SKM-1 treated with dmso at 0.1 percent for 144 hours (cell line): ENCODE data around the gene TNFRSF1B.

ENCODE experiments used
- DNase-seq: peaks from one replicate; lab custom pipeline; 2025; ENCODE audit not compliant: unreplicated experiment; lab: John Stamatoyannopoulos, UW

Gene TNFRSF1B

GRCh38 chr1:12174924-12175810 lies 8.4 kb downstream of the TNFRSF1B start:
- peak; percentile 24 for DNase-seq

DNA sequence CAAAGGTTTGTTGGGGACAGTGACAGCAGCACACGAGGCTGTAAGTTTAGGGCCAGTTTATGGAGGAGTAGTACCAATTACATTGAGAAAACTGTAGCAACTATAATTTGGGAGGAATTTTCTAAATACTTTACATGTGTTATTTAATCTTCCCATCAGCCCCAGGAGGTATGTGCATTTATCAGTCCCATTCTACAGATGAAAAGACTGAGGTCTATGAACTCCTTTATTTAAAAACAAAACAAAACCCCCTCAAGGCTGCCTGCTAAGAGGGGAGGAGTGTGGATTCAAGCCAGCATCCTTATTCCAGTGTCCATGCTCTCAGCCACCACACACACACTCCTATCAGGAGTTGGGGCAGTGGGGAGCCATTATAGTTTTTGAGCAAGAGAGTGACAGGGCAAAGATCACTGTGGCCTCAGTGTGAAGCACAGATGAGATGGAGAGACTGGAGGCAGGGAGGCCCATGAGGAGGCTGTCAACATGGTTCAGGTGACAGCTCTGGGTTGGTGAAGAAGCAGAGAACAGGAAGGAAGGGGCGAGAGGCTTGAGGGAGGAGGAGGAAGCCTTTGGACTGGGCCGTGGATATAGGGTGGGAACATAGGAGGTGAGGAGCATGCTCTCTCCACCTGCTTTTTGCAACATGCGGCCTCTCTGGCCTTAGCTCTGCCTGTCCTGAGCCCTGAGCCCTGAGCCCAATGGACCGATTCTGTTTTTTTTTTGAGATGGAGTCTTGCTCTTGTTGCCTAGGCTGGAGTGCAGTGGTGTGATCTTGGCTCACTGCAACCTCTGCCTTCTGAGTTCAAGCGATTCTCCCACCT lies 9.7 kb downstream of the TNFRSF1B start:
- DNase-seq = no peak

DNA sequence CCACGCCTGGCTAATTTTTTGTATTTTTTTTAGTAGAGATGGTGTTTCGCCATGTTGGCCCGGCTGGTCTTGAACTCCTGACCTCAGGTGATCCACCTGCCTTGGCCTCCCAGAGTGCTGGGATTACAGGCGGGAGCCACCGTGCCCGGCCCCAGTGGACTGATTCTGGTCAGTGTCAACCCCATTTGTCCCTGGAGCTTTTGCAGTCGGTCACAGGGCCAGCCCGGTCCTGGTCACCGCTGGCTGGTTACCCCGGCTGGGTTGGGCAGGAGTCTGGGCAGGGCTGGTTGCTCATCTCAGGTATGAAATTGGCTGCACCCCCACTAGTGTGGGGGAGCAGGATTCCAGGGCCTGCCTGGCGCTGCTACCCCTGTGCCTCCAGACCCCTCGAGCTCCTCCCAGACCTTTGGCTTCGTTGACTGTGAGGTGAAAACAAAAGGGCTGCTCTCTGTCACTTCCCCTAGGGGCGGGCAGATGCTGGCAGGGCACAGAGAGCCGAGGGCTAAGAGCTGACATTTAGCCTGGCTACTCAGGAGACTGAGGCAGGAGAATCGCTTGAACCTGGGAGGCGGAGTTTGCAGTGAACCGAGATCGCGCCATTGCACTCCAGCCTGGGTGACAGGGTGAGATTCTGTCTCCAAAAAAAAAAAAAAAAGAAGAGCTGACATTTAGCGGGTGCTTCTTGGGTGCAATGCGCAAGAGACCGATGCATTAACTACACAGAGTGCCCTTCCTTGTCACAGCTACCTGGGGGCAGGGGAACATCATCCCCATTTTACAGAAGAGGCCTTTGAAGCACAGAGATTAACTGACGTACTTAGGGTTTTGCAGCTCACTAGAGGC lies 10.6 kb downstream of the TNFRSF1B start:
- DNase-seq = no peak

DNA sequence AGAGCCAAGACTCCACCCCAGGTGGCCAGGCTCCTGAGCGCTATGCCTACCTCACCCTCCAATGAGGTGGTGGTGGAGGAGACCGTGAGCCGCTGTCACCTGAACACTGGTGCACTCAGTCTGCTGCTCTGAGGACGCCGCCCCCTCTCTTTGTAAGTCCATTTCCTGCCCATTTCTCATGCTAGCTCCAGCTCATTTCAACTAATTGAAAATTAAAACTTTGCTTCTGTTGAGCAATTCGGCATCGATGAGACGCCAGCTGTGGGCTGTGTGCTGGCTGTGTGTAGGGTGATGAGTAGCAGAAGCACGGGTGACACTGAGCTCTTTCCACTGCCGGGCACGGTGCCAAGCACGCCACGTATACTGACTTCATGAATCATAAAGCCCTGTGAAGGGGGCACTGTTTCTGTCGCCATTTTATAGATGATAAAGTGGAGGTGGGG lies 11.2 kb downstream of the TNFRSF1B start:
- DNase-seq = no peak

GRCh38 chr1:12178511-12178910 lies 11.7 kb downstream of the TNFRSF1B start:
- no peak for DNase-seq

GRCh38 chr1:12179111-12179519 lies 12.3 kb downstream of the TNFRSF1B start:
- DNase-seq = no peak

- DNase-seq = no peak
Measured at GRCh38 chr1:12179676-12180075, 12.9 kb downstream of the TNFRSF1B start.

DNA sequence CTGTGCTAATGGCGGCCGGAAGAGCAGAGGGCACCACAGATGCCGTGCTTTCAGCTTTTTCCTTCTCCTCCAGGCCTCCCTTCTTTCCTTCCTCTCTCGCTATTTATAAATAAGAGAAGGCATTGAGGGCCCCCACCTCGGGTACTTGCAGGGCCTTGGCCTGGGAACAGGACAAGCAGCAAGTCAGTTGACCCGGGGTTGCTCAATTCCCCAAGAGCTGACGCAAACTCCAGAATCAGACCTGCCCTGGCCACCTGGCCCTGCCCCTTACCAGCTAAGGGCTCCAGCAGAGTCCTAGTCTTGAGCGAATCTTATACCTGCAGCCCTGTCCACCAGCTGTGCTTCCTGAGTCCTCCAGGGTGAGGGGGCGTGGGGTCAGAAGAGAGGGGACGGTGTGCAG lies 13.5 kb downstream of the TNFRSF1B start:
- peak; percentile 95 for DNase-seq

DNA sequence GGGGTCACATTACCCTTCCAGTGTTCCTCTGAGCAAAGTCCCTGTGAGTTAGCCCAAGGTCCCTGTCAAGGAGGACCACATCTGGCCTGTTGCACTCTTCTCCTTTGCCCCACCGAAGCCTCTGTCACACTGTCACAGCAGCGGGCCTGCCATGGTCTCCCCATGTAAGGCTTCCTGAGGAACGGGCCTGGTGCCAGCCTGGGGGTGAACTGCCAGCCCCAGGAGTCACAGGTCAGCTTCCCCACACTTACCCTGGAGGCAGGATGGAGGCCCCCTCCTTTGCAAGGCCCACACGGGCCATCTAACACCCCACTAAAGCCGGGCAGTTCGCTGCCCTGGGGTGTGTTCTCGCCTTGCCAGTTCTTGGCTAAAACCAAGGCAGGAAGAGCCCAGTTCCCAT lies 14.1 kb downstream of the TNFRSF1B start:
- no peak for DNase-seq

- no peak for DNase-seq
Measured at GRCh38 chr1:12181568-12181967, 14.8 kb downstream of the TNFRSF1B start.

DNA sequence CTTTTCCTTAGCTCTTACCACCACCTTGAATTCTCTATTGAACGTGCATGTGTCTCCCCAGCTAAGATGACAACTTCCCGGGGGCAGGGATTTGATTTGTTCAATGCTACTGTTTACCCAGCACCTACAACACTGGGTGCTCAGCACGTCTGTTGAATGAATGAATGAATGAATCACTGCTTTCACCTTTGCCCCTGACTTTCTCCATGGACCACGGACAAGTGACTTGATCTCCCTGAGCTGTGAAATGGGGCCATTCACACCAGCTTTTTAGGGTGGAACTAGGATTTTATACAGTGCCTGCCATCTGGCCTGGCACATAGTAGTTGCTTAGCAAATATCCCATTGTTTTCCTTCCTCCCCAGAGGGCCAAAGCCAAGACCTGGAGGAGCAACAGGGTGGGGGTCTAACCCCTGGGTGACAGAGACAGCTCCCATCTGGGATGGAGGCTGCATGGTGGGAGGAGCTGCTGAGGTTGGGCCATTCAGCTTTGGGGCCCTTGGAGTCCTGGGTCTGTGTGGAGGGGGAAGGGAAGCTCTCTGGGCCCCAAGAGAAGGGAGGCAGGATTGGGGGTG lies 15.7 kb downstream of the TNFRSF1B start:
- no peak for DNase-seq

DNA sequence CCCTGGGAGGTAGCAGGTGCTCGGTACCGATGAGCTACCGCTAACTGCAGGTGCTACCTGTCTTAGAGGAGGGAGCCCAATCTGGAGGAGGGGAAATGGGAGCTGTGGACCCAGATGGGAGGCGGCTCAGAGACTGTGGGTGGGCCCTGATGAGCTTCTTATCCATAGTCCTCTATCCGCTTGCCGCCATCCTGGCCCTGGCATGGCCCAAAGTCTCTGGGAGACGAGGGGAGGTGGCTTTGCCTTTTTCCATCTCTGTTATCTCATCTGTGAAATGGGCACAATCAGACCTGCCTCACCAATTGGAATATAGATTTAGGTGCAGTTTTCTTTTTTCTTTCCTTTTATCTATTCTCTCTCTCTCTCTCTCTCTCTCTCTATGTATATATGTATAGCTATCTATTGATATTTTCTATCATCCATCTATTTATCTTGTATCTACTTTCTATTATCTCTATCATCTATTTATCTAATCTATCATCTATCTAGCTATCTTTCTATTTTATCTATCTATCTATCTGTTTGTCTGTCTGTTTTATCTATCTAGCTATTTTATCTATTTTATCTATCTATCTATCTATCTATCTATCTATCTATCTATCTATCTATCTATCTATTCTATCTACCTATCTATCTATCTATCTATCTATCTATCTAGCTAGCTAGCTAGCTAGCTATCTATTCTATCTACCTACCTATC lies 16.5 kb downstream of the TNFRSF1B start:
- no peak for DNase-seq

DNA sequence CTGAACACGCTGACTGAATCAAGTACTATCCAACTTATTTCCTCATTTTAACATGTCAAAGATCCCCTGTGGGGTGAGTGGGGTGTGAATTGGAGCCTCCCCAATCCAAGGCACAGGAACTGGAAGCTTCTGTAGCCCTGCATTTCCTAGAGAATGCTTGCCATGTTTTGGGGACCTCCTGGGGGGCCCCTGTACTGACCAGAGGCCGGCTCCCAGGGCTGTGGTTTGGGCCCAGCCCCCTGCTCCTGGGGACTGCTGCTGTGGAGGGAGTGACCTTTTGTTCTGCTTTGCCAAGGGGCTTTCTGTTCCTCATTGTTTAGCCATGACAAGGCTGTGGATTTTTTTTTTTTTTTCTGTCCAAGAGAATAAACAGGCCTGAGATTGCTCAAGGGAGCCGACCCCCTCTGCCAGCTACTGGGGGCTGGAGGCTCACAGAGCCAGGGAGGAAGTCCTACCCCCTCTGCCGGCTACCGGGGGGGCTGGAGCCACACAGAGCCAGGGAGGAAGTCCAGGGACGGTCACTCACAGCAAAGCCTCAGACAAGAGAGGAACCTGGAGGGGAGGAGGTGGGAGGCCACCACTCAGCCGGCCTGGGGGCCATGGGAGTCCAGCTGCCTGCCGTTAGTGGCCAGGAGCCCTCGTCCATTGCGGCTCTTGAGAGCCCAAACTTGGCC lies 17.4 kb downstream of the TNFRSF1B start:
- peak; percentile 93 for DNase-seq

- DNase-seq = peak; percentile 40
Measured at GRCh38 chr1:12185036-12185917, 18.5 kb downstream of the TNFRSF1B start.

GRCh38 chr1:12185918-12186678 lies 19.3 kb downstream of the TNFRSF1B start:
- no peak for DNase-seq

- no peak for DNase-seq
Measured at GRCh38 chr1:12186679-12186985, 19.8 kb downstream of the TNFRSF1B start.

DNA sequence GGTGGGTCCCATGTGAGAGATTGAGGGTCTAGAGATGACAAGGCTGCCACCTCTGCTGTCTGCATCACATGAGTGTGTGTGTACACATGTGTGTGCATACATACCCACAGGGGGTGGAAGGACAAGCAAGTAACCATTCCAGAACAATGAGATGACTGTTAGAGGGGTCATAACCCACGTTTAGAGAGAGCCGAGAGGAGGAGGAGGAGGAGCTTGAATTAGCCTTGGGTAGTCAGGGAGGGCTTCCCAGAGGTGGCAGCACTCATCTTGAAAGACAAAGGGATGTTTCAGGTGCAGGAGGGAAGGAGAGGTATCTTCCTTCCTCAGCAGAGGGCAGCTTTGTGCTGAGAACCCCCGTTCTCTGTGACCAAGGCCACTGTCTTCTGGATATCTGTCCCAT lies 21.3 kb downstream of the TNFRSF1B start:
- DNase-seq = no peak
